Measurements from ENCODE around the gene CLEC2B.
"Not testable (repeated sequence)": the region's sequence is repeated elsewhere in the genome, so short reads cannot be mapped to it uniquely, and the experiment has no call there.

Gene CLEC2B

GRCh38 chr12:9869307-9870161, at the start of gene CLEC2B:
Gene CLEC2B (minus strand): TSS chr12:9869354.
- DNase-seq (ENCODE audit: low spot score): peak; percentile 14

GRCh38 chr12:9911708-9912107, 42.6 kb upstream of the CLEC2B start:
- DNase-seq (ENCODE audit: low spot score): no peak

- no peak for DNase-seq (ENCODE audit: low spot score)
Observed at GRCh38 chr12:9910716-9911421, 41.7 kb upstream of the CLEC2B start.

GRCh38 chr12:9909724-9910123, 40.6 kb upstream of the CLEC2B start:
- no peak for DNase-seq (ENCODE audit: low spot score)

- DNase-seq (ENCODE audit: low spot score): no peak
Observed at GRCh38 chr12:9908350-9908749, 39.2 kb upstream of the CLEC2B start.

GRCh38 chr12:9907769-9908168, 38.6 kb upstream of the CLEC2B start:
- no peak for DNase-seq (ENCODE audit: low spot score)

GRCh38 chr12:9906873-9907272, 37.7 kb upstream of the CLEC2B start:
- DNase-seq (ENCODE audit: low spot score): no peak

GRCh38 chr12:9902539-9903228, 33.5 kb upstream of the CLEC2B start:
- no peak for DNase-seq (ENCODE audit: low spot score)

GRCh38 chr12:9900930-9901329, 31.8 kb upstream of the CLEC2B start:
- no peak for DNase-seq (ENCODE audit: low spot score)

- DNase-seq (ENCODE audit: low spot score): no peak
Observed at GRCh38 chr12:9899209-9899608, 30.1 kb upstream of the CLEC2B start.

GRCh38 chr12:9897535-9897934, 28.4 kb upstream of the CLEC2B start:
- DNase-seq (ENCODE audit: low spot score): no peak

- no peak for DNase-seq (ENCODE audit: low spot score)
Observed at GRCh38 chr12:9895215-9895971, 26.2 kb upstream of the CLEC2B start.

- DNase-seq (ENCODE audit: low spot score): no peak
Observed at GRCh38 chr12:9888665-9889273, 19.6 kb upstream of the CLEC2B start.

- DNase-seq (ENCODE audit: low spot score): no peak
Observed at GRCh38 chr12:9883175-9883574, 14.0 kb upstream of the CLEC2B start.

- no peak for DNase-seq (ENCODE audit: low spot score)
Observed at GRCh38 chr12:9881988-9882387, 12.8 kb upstream of the CLEC2B start.

- no peak for DNase-seq (ENCODE audit: low spot score)
Observed at GRCh38 chr12:9881246-9881645, 12.1 kb upstream of the CLEC2B start, which contains the start of gene KLRF2. Gene KLRF2 (plus strand): TSS chr12:9881489. CDS start chr12:9881596, 107 bp downstream.

- peak; percentile 15 for DNase-seq (ENCODE audit: low spot score)
Observed at GRCh38 chr12:9880532-9881078, 11.5 kb upstream of the CLEC2B start.

- not testable (repeated sequence) for DNase-seq (ENCODE audit: low spot score)
Observed at GRCh38 chr12:9876120-9876519, 7.0 kb upstream of the CLEC2B start.

GRCh38 chr12:9872742-9873141, 3.6 kb upstream of the CLEC2B start:
- no peak for DNase-seq (ENCODE audit: low spot score)

- no peak for DNase-seq (ENCODE audit: low spot score)
Observed at GRCh38 chr12:9872162-9872561, 3.0 kb upstream of the CLEC2B start.

GRCh38 chr12:9870286-9870866, 1.2 kb upstream of the CLEC2B start:
- no peak for DNase-seq (ENCODE audit: low spot score)

Data from COLO829 (cell line).